Body of pancreas (tissue), 4 donors: ENCODE measurements around the gene TIMM17B. TPM values are rescaled to one million over a fixed set of nuclear protein-coding genes. Genes with fewer than 3 reads are reported as not detected.

Experiments used
- ATAC-seq: fragments of 150-250 bp; one replicate; pipeline ENCODE4 v1.9.1; 2016
- DNase-seq, 4 donors: peaks; one replicate each; pipeline ENCODE4 v3.0.0-alpha.2; 2019
- H3K27ac ChIP-seq, 4 donors: fragments of 200-600 bp; sonication (generic); 1 replicate in 3 of 4; 2 replicates in 1 of 4; pipeline versions ENCODE4 v1.5.1 to v1.6.1; 2016 to 2019; ENCODE audit warnings: mild to moderate bottlenecking in 1 of 4, mixed read lengths in 1 of 4, moderate library complexity in 1 of 4
- H3K27me3 ChIP-seq, 2 donors: fragments of 200-600 bp; sonication (generic); one replicate each; pipeline ENCODE4 v1.6.0; 2016; ENCODE audit warnings: mild to moderate bottlenecking in 1 of 2
- H3K36me3 ChIP-seq, 2 donors: fragments of 200-600 bp; sonication (generic); replicated peaks in 1 of 2; 2 replicates each; pipeline ENCODE4 v1.5.1; 2016; ENCODE audit warnings: low read depth in 2 of 2; ENCODE audit not compliant: insufficient read depth in 1 of 2
- H3K4me1 ChIP-seq: fragments of 200-600 bp; sonication (generic); one replicate; pipeline ENCODE4 v1.6.0; 2016
- H3K4me3 ChIP-seq, 2 donors: fragments of 200-600 bp; sonication (generic); 1 replicate in 1 of 2; 2 replicates in 1 of 2; pipeline ENCODE4 v1.5.1; 2016 to 2019
- H3K9me3 ChIP-seq, 3 donors: fragments of 200-600 bp; sonication (generic); 1 replicate in 2 of 3; 2 replicates in 1 of 3; pipeline ENCODE4 v1.5.1; 2016
- CTCF ChIP-seq, 7 experiments: fragments of 450-650 bp in 4 of 7; fragments of 200-600 bp in 3 of 7; sonication (generic) in 3 of 7; IDR thresholded peaks; one replicate each; pipeline ENCODE4 v1.5.1; 2016 to 2019; ENCODE audit warnings: antibody characterized with exemption in 7 of 7
- POLR2A ChIP-seq, 3 donors: fragments of 450-650 bp; IDR thresholded peaks; one replicate each; pipeline ENCODE4 v1.6.1; 2016; ENCODE audit warnings: antibody characterized with exemption in 3 of 3, mild to moderate bottlenecking in 2 of 3
- WGBS, 2 donors: methylation state at CpG; one replicate each; pipeline ENCODE4 v1.1.5; 2017; 5-methylcytosine and 5-hydroxymethylcytosine counted together
- intact Hi-C: fragments of 100-400 bp; cut with DNase I; formaldehyde crosslinking; loops from one replicate; pipeline ENCODE4 v1.15.1; 2023
- total RNA-seq, 2 donors: library from RNA; depleted of rRNA; stranded (reverse); fragments of >200 nt; gene quantifications; one replicate each; pipeline ENCODE4 v1.1.0, GENCODE V29; 2016

Gene TIMM17B
- total RNA-seq, 2 donors from 2014 or later, result 24.4 to 35.3 TPM

GRCh38 chrX:48939524-48940228, 42.1 kb upstream of the TIMM17B start:
- no peaks in the 10 kb centered on the region for H3K9me3 ChIP-seq
- no peaks in the 10 kb centered on the region for H3K27me3 ChIP-seq
- H3K4me3 ChIP-seq, result no peak overlapping the region
- H3K27ac ChIP-seq, result no peak overlapping the region
- no peaks in the 10 kb centered on the region for H3K36me3 ChIP-seq
- intact Hi-C loops, result no loop called here
- ATAC-seq (no peak), DNase-seq (no peak)
- WGBS, 2 donors, result 0 to 71% methylated on average over 1 to 3 of the region's 3 CpGs
- TF ChIP-seq CTCF (IDR thresholded peaks at IDR 0.05), result no peak
- peaks cover 19% of the 10 kb centered on the region for H3K4me1 ChIP-seq

- Histone ChIP-seq H3K27me3 (no peaks in the 10 kb centered on the region), H3K4me1 (peaks cover 19% of the 10 kb centered on the region), H3K36me3 (peaks cover 0 to 1% of the 10 kb centered on the region in 2 donors), H3K4me3 (no peak overlapping the region), H3K27ac (no peak overlapping the region), H3K9me3 (no peaks in the 10 kb centered on the region)
- 70 to 100% methylated on average over 1 of the region's 1 CpG for WGBS, 2 donors
- no peak for DNase-seq
- TF ChIP-seq POLR2A (IDR thresholded peaks at IDR 0.05) (no peak), CTCF (IDR thresholded peaks at IDR 0.05) (no peak)
- ATAC-seq, result no peak
- intact Hi-C loops, result no loop called here
Measured at GRCh38 chrX:48938721-48939425, 41.3 kb upstream of the TIMM17B start.

GRCh38 chrX:48937054-48937907, 39.7 kb upstream of the TIMM17B start:
- Histone ChIP-seq H3K4me1 (peaks cover 16% of the 10 kb centered on the region), H3K27ac (peak overlapping the region in 1 of 4 donors; percentile 45), H3K9me3 (no peaks in the 10 kb centered on the region), H3K36me3 (peaks cover 0 to 1% of the 10 kb centered on the region in 2 donors), H3K27me3 (no peaks in the 10 kb centered on the region), H3K4me3 (no peak overlapping the region)
- peak in 2 of 4 donors; percentile 29 to 55 for DNase-seq
- WGBS, 2 donors, result 62 to 63% methylated on average over 5 to 7 of the region's 9 CpGs
- intact Hi-C loops, result no loop called here
- ATAC-seq, result no peak
- TF ChIP-seq CTCF (IDR thresholded peaks at IDR 0.05), result no peak
- TF ChIP-seq POLR2A (IDR thresholded peaks at IDR 0.05), result no peak

GRCh38 chrX:48936429-48937053, 39.0 kb upstream of the TIMM17B start:
- WGBS, 2 donors, result 84 to 92% methylated on average over 7 to 8 of the region's 8 CpGs
- H3K27me3 ChIP-seq, result no peaks in the 10 kb centered on the region
- peak overlapping the region in 1 of 4 donors; percentile 8 for H3K27ac ChIP-seq
- H3K4me1 ChIP-seq, result peaks cover 10% of the 10 kb centered on the region
- TF ChIP-seq POLR2A (IDR thresholded peaks at IDR 0.05) (no peak), CTCF (IDR thresholded peaks at IDR 0.05) (no peak)
- ATAC-seq (no peak), DNase-seq (no peak)
- intact Hi-C loops, result no loop called here
- peaks cover 0 to 1% of the 10 kb centered on the region in 2 donors for H3K36me3 ChIP-seq
- no peak overlapping the region for H3K4me3 ChIP-seq
- H3K9me3 ChIP-seq, result no peaks in the 10 kb centered on the region
